ENCODE data around the gene TMEM198. TPM values are rescaled to one million over a fixed set of nuclear protein-coding genes. Genes with fewer than 3 reads are reported as not detected.

Gene TMEM198
- total and polyA plus RNA-seq, 9 of the 15 experiments (the other 6 are each of a cell fraction or from before 2014, with no cell fraction given): 0.03 to 3.8 (median 1.0) TPM

DNA sequence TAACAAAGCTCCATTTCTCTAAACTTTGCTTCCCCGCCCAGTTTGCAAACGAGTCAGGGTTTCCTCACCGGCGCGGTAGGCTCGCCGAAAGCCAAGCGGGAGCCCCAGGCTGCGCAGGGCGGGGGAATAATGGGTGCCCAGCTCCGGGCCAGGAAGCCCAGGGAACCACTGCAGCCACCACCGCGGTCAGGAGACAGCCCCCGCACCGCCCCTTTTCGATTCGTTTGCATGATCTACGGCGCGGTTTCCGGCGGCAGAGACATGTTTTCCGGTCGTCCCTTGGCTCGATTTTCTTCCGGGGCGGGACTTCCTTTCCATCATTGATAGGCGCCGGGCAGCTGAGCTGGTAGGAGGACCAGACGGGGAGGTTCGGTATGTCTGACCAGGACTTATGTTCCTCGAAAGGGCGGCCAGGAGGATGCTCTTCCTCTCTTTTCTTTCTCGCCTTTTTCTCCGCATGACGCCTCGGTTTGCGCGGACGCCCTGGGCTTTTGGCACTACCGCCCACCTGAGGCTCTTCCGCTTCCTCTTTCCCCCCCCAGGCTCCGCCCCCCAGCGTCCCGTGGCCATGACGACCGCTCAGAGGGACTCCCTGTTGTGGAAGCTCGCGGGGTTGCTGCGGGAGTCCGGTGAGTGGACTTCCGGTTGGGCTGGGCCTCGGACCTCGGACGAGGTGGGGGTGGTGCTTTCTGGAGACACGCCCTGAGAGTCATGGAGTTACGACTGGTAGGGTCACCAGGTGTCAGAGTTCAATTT lies 53.9 kb downstream of the TMEM198 start, which contains the start of gene STK11IP (continued):
- TF ChIP-seq, protein P1, sequence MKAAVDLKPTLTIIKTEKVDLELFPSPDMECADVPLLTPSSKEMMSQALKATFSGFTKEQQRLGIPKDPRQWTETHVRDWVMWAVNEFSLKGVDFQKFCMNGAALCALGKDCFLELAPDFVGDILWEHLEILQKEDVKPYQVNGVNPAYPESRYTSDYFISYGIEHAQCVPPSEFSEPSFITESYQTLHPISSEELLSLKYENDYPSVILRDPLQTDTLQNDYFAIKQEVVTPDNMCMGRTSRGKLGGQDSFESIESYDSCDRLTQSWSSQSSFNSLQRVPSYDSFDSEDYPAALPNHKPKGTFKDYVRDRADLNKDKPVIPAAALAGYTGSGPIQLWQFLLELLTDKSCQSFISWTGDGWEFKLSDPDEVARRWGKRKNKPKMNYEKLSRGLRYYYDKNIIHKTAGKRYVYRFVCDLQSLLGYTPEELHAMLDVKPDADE (conservative IDR thresholded peaks at IDR 0.05; ENCODE audit: control insufficient read depth, low read depth, low read length): peak; percentile 69; the same call in 1 of the 2 replicates
- TF ChIP-seq, protein P2, sequence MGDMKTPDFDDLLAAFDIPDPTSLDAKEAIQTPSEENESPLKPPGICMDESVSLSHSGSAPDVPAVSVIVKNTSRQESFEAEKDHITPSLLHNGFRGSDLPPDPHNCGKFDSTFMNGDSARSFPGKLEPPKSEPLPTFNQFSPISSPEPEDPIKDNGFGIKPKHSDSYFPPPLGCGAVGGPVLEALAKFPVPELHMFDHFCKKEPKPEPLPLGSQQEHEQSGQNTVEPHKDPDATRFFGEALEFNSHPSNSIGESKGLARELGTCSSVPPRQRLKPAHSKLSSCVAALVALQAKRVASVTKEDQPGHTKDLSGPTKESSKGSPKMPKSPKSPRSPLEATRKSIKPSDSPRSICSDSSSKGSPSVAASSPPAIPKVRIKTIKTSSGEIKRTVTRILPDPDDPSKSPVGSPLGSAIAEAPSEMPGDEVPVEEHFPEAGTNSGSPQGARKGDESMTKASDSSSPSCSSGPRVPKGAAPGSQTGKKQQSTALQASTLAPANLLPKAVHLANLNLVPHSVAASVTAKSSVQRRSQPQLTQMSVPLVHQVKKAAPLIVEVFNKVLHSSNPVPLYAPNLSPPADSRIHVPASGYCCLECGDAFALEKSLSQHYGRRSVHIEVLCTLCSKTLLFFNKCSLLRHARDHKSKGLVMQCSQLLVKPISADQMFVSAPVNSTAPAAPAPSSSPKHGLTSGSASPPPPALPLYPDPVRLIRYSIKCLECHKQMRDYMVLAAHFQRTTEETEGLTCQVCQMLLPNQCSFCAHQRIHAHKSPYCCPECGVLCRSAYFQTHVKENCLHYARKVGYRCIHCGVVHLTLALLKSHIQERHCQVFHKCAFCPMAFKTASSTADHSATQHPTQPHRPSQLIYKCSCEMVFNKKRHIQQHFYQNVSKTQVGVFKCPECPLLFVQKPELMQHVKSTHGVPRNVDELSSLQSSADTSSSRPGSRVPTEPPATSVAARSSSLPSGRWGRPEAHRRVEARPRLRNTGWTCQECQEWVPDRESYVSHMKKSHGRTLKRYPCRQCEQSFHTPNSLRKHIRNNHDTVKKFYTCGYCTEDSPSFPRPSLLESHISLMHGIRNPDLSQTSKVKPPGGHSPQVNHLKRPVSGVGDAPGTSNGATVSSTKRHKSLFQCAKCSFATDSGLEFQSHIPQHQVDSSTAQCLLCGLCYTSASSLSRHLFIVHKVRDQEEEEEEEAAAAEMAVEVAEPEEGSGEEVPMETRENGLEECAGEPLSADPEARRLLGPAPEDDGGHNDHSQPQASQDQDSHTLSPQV (IDR thresholded peaks at IDR 0.05): no peak
- TF ChIP-seq, protein P3, sequence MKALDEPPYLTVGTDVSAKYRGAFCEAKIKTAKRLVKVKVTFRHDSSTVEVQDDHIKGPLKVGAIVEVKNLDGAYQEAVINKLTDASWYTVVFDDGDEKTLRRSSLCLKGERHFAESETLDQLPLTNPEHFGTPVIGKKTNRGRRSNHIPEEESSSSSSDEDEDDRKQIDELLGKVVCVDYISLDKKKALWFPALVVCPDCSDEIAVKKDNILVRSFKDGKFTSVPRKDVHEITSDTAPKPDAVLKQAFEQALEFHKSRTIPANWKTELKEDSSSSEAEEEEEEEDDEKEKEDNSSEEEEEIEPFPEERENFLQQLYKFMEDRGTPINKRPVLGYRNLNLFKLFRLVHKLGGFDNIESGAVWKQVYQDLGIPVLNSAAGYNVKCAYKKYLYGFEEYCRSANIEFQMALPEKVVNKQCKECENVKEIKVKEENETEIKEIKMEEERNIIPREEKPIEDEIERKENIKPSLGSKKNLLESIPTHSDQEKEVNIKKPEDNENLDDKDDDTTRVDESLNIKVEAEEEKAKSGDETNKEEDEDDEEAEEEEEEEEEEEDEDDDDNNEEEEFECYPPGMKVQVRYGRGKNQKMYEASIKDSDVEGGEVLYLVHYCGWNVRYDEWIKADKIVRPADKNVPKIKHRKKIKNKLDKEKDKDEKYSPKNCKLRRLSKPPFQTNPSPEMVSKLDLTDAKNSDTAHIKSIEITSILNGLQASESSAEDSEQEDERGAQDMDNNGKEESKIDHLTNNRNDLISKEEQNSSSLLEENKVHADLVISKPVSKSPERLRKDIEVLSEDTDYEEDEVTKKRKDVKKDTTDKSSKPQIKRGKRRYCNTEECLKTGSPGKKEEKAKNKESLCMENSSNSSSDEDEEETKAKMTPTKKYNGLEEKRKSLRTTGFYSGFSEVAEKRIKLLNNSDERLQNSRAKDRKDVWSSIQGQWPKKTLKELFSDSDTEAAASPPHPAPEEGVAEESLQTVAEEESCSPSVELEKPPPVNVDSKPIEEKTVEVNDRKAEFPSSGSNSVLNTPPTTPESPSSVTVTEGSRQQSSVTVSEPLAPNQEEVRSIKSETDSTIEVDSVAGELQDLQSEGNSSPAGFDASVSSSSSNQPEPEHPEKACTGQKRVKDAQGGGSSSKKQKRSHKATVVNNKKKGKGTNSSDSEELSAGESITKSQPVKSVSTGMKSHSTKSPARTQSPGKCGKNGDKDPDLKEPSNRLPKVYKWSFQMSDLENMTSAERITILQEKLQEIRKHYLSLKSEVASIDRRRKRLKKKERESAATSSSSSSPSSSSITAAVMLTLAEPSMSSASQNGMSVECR (CRISPR knock-in tag; IDR thresholded peaks at IDR 0.05): peak; percentile 99
- TF ChIP-seq, protein P4, sequence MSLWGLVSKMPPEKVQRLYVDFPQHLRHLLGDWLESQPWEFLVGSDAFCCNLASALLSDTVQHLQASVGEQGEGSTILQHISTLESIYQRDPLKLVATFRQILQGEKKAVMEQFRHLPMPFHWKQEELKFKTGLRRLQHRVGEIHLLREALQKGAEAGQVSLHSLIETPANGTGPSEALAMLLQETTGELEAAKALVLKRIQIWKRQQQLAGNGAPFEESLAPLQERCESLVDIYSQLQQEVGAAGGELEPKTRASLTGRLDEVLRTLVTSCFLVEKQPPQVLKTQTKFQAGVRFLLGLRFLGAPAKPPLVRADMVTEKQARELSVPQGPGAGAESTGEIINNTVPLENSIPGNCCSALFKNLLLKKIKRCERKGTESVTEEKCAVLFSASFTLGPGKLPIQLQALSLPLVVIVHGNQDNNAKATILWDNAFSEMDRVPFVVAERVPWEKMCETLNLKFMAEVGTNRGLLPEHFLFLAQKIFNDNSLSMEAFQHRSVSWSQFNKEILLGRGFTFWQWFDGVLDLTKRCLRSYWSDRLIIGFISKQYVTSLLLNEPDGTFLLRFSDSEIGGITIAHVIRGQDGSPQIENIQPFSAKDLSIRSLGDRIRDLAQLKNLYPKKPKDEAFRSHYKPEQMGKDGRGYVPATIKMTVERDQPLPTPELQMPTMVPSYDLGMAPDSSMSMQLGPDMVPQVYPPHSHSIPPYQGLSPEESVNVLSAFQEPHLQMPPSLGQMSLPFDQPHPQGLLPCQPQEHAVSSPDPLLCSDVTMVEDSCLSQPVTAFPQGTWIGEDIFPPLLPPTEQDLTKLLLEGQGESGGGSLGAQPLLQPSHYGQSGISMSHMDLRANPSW (CRISPR knock-in tag; IDR thresholded peaks at IDR 0.05): no peak
- TF ChIP-seq, protein P5, sequence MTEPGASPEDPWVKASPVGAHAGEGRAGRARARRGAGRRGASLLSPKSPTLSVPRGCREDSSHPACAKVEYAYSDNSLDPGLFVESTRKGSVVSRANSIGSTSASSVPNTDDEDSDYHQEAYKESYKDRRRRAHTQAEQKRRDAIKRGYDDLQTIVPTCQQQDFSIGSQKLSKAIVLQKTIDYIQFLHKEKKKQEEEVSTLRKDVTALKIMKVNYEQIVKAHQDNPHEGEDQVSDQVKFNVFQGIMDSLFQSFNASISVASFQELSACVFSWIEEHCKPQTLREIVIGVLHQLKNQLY (CRISPR knock-in tag; conservative IDR thresholded peaks at IDR 0.05): no peak
- TF ChIP-seq, protein P6, sequence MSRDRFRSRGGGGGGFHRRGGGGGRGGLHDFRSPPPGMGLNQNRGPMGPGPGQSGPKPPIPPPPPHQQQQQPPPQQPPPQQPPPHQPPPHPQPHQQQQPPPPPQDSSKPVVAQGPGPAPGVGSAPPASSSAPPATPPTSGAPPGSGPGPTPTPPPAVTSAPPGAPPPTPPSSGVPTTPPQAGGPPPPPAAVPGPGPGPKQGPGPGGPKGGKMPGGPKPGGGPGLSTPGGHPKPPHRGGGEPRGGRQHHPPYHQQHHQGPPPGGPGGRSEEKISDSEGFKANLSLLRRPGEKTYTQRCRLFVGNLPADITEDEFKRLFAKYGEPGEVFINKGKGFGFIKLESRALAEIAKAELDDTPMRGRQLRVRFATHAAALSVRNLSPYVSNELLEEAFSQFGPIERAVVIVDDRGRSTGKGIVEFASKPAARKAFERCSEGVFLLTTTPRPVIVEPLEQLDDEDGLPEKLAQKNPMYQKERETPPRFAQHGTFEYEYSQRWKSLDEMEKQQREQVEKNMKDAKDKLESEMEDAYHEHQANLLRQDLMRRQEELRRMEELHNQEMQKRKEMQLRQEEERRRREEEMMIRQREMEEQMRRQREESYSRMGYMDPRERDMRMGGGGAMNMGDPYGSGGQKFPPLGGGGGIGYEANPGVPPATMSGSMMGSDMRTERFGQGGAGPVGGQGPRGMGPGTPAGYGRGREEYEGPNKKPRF (IDR thresholded peaks at IDR 0.05; ENCODE audit: low read depth, low read length): no peak
- TF ChIP-seq NCOA1 (IDR thresholded peaks at IDR 0.05; ENCODE audit: low read depth): peak; percentile 74

All from K562 (cell line).